Endometrial microvascular endothelial cells (primary cell): Measurements from ENCODE around the gene CPNE2. TPM values are rescaled to one million over a fixed set of nuclear protein-coding genes. Genes with fewer than 3 reads are reported as not detected.

Source experiments
- in situ Hi-C: cut with HindIII; loops from 2 replicates; pipeline ENCODE4 v1.10.0; 2017; ENCODE audit warnings: low sequenced_read_pairs, low pct_unique_long_range_greater_than_20kb; ENCODE audit errors: inconsistent ontology term
- total RNA-seq: library from RNA; depleted of rRNA; stranded (reverse); fragments of >200 nt; gene quantifications from one replicate; pipeline ENCODE4 v1.2.3, GENCODE V29; 2015; ENCODE audit errors: inconsistent ontology term

CPNE2 gene
- total RNA-seq, 1 donor from 2014 or later = 87.9 TPM

DNA sequence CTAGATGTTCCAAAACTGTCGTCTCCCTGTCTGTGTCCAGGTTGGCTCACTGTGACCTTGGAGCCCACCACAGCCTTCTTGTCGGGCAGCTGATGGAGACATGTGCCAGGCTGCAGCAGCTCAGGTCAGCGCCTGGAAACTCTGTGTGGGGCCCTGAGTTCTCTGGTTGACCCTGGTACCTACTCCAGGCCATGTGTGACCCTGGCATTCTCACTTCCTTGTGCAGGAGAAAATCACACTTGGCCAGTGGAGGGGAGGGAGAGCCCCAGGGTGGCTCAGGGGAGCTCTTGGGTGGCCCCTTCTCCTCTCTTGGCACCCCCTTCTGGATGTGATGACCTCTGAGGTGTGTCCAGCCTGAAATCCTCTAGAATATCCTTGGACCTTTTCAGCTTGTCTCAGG is 25.0 kb upstream of the CPNE2 start:
- in situ Hi-C loops = no loop called here

DNA sequence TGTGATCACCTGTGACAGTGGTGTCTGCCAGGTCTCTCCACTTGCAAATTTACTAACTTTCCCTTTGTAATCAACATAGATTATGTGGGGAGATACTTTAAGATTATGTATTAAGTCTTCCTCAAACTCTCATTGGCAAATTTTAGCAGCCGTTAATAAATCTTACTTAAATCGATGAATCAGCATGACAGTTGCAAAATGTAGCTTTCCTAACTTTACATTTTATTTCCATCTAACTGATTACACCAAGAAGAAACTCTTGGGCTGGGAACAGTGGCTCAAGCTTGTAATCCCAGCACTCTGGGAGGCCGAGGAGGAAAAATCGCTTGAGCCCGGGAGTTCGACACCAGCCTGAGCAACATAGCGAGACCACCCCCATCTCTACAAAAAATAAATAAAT is 23.3 kb upstream of the CPNE2 start:
- in situ Hi-C loops = no loop called here

DNA sequence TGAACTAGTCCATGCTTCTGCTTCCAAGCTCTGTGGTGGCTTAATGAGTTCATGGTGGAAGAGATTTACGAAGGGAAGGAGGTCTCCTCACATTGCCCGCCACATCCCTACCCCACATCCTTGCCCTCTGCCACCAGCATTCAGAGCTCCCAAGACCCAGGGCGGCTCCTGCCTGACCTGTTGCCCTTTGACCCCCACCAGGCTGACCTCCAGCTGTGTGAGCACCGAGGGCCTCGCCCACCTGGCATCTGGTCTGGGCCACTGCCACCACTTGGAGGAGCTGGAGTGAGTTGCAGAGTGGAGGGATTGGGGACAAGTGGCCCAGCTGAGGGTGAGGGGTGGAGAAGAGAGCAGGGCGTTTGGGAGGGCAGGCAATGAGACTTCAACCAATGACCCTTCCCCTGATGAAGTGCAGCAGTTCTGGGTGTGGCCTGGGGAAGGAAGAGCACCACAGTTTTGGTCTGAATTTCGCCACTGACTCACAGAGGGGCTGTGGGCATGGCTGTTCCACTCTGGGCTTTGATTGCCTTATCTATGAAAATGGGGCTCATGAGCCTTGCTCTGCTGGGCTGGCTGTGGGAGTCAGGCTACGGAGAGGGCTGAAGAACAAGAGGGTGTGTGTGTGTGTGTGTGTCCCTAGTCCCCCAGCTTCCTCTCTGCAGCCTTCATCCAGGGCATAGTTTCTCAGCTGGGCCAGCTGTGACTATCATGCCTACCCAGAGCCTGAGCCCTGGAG is 22.6 kb upstream of the CPNE2 start:
- in situ Hi-C loops = loop anchor here (10.0 kb wide), 1 partner anchor 95 kb away; no protein-coding TSS in a partner anchor

DNA sequence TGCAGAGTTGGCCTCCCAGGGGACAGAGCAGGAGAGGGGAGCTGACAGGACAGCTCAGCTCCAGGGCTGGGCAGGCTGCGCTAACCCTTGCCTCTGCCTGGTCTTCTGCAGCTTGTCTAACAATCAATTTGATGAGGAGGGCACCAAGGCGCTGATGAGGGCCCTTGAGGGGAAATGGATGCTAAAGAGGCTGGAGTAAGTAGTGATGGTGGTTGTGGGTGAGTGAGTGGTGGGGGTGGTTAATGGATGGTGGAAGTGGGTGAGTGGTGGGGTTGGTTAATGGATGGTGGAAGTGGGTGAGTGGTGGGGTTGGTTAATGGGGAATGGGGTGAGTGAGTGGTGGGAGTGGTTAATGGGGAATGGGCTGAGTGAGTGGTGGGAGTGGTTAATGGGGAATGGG is 22.0 kb upstream of the CPNE2 start:
- in situ Hi-C loops = loop anchor here (10.0 kb wide), 1 partner anchor 94 kb away; no protein-coding TSS in a partner anchor

DNA sequence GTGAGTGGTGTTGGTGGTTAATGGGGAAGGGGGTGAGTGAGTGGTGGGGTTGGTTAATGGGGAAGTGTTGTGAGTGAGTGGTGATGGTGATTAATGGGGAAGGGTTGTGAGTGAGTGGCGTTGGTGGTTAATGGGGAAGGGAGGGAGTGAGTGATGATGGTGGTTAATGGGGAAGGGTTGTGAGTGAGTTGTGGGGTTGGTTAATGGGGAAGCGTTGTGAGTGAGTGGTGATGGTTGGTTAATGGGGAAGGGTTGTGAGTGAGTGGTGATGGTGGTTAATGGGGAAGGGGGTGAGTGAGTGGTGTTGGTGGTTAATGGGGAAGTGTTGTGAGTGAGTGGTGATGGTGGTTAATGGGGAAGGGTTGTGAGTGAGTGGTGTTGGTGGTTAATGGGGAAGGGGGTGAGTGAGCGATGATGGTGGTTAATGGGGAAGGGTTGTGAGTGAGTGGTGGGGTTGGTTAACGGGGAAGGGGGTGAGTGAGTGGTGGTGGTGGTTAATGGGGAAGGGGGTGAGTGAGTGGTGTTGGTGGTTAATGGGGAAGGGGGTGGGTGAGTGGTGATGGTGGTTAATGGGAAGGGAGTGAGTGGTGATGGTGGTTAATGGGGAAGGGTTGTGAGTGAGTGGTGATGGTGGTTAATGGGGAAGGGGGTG is 21.2 kb upstream of the CPNE2 start:
- in situ Hi-C loops = loop anchor here (10.0 kb wide), 1 partner anchor 94 kb away; no protein-coding TSS in a partner anchor

DNA sequence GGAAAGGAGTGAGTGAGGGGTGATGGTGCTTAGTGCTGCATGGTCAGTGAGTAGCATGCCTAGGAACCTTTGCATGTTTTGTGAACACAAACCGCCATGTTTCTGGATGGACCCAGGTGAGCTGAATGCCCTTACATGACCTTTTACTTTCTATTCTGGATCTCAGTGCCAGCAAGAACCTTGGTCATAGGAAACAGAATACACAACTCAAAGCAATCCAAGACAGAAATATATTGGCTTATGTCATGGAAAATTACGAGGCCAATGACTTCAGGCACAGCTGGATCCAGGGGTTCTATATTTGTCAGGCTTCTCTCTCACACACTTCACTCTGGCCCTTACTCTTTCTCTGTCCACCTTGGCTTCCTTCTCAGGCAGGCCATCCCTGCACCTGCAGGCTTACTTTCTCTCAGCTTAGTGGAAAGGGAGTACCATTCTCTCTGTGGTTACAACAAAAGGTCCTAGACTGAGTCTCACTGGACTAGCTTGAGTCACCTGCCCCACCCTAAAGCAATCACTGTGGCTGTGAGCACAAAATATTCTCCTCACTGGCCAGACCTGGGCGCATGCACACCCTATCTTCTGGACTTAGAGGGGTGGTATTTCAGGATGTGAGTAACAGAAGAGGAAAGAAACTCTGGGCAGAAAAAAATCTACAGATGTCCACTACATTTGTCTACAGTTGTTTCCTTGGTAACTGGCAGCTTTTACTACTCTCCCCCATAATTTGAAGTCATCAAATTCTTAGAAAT is 20.4 kb upstream of the CPNE2 start:
- in situ Hi-C loops = loop anchor here (10.0 kb wide), 1 partner anchor 93 kb away; no protein-coding TSS in a partner anchor

DNA sequence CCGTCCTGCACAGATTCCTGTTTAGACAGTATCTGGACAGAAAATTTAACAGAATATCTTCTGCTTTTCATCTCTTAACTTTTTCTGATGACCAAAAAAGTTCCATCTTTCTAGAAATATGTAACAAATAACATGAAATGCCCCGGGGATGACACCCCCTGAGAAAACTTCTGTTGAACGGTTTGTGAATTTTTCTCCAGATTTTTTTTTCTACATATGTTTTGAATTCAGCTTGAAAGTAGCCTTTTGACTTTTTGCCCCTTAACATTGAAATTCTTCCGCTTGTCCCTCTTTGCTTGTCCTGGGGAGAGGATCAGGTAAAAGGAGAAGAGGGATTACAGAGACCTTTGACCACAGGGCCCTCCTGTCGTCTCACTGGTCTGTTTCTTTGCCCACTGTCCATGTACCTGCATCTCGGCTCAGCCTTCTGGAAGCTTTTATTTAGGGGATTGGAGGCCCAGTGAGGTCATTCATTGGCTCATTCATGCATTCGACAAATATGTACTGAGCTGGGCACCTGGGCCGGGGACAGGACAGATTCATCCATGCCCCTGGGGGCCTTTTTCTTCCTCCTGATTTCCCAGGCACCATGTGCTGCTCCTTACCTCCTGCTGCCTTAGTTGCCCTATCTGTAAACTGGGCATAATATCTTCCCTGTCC is 19.6 kb upstream of the CPNE2 start:
- in situ Hi-C loops = loop anchor here (10.0 kb wide), 1 partner anchor 92 kb away; no protein-coding TSS in a partner anchor

DNA sequence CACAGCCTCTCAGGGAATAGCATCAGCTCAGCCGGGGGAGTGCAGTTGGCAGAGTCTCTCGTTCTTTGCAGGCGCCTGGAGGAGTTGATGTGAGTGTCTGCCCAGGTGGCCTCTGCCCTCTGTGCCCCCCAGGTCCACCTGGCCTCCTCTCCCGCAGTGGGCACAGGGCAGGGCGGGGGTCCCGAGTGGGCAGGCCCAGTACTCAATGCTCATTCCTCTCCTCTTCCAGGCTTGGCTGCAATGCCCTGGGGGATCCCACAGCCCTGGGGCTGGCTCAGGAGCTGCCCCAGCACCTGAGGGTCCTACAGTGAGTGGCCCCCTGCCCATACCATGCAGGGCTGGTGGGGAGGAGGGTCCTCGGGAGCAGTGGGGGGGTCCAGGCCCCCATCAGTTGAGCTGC is 14.7 kb upstream of the CPNE2 start:
- in situ Hi-C loops = loop anchor here (10.0 kb wide), 1 partner anchor 87 kb away; no protein-coding TSS in a partner anchor

DNA sequence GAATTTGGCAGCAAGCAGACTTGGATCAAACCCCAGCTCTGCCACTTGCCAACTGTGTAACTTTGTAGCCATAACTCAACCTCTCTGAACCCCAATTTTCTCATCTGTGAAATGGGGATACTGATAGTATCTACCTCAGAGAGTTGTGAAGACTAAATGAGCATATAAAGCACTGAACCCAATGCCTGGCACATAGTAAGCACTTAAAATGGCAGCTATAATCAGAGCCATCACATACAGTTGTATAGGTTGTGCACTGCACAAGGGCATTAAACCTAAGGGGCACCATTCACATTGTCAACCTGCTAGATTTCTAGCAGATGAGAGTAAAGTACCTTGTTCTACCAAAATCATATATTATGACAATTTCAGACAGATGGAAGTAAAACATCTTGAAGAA is 10.6 kb upstream of the CPNE2 start:
- in situ Hi-C loops = no loop called here

DNA sequence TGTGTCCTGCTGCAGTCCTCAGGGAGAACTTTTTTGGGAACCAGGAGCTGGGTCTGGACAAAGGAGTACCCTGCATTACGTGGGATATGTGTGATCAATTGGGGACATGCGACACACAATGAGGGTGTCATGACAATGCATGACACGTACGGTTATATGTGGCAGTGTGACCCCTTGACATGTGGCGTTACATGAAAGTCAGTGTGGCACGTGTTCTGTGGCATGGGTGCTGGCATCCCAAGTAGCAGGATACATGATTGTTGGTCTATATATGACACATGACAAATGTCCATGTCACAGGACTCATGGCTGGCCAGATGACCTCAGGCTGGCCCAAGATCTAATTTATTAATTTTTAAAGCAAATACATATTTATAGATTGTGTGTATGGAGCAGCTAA is 9.7 kb upstream of the CPNE2 start:
- in situ Hi-C loops = no loop called here

DNA sequence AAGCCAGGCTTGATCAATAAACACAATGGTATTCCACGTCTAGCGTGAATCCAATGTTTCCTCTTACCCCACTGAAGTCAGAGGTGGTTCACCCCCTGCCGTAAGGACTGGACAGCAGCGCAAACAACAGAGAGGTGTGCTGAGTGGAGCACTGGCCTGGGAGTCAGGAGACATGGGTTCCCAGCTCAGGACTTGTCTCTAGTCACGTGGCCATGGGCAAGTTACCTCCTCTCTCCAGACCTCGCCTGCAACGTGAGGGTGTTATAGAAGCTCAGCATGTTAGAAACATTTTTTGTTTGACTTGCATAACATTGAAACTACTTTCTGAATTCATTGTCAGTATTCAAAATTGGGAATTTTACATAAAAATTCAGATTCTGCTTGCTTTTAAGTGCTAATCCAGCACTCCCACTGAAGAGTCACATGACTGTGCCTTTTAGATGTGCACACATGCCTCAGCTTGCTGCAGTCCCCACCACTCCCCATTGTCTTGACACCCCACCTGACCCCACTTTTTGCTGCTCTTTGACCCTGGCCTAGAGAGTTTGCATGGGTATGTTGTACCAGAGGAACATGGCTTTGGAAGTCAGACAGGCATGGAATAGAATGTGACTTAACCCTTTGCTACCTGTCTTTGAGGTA is 8.8 kb upstream of the CPNE2 start:
- in situ Hi-C loops = no loop called here

DNA sequence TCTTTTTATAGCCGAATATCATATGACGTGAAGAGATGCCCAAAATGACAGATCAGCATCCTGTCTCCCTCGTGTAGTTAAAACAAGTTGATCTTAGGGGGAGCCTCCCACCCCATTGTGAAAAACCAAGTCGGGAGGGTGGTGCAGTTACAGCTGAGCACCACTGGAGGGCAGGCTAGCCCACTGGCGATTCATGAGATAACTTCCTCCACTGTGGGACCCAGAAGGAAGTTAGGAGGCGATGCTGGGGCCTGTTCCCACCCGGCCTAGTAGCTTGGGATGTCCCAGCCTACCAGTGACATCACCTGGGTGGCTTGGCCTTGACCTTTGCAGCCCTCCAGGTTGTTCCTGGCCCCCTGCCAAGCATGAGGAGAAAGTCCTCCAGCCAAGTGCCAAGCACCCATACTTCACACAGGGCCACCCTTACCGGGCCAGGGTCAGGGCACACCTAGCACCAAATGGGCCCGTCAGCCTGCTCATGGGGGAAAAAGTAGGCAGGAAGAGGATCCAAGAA is 8.1 kb upstream of the CPNE2 start:
- in situ Hi-C loops = no loop called here

DNA sequence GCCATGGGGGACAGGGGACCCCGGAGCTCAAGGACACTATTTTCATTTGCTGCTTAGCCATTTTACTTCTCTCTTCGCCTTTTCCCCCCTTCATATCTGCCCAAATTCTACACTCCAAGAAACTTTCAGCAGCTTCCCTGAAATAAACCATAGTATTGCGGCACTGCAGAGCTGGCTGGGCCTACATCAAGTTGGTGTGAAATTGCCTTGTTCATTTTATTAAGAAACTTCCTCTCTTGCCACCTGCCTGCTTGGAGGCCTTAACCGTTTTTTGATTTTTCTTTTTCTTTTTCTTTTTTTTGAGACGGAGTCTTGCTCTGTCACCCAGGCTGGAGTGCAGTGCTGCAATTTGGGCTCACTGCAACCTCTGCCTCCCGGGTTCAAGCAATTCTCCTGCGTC is 7.4 kb upstream of the CPNE2 start:
- in situ Hi-C loops = no loop called here

DNA sequence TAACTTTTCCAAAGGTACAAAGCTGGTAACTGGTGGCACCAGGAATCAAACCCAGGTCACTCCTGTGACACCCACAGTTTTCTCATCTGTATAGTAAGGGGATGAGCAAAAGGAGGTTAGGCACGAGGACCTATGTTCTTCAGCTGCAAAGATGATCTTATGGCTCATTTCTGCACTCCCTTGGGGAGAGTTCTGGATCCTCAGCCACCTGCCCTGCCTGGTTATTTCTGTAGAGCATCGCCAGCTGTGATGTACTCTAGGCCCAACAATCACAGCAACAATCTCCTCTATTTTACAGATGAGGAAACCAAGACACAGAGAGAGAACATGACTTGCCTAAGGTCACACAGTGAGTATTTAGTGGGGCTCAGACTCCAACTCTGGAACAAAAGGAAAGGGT is 5.4 kb upstream of the CPNE2 start:
- in situ Hi-C loops = no loop called here

DNA sequence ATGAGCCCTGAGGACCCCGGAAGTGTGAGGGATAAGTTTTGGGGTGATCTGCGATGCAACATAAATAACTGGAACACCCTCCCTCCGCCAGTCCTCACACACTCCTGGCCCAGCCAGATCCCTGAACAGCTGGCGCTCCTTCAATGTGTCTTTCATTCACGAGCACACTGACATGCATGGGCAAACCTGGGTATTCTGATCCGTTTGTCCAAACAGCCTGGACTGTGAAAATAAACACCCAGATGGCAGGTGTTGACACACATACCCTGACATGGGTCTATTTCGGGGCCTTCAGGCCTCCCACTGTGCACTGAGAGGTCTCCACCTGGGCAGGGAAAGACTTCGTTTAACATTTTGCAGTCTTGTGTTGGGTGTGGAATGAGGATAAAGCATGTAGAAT is 3.0 kb upstream of the CPNE2 start:
- in situ Hi-C loops = no loop called here

DNA sequence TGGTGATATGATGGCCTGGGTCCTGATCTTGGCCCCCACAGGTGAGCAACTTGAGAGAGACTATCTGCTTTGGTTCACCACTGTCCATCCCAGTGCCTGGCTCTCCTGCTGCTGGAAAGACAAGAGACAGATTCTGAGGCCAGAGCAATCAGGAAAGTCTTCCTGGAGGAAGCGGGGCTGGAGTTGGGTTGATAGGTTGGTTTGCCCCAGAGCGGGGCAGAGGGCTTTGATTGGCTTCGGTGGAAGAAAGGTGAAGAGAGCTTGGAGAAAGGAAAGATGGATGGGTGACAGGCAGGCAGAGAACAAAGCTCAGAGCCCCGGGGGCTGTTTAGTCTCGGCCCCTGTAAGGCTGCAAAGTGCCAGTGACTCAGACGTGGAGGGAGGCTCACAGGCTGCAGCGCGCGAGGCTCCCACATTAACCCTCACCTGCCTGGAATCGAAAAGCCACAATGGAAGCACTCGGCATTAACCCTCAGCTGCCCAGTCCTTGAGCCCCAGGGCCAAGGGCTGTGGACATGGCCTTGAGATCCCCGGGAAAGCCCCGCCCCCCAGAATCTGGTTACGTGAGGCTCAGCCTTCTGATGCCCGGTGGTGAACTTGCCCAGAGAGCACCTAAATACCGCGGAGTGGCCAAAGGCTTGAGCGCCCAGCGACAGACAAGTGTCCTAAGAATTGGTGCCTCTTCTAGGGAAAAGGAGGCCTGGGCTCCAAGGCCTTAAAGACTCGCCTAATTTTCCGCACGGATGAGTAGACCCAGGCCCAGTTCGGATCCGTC is 996 bp upstream of the CPNE2 start:
- in situ Hi-C loops = no loop called here

DNA sequence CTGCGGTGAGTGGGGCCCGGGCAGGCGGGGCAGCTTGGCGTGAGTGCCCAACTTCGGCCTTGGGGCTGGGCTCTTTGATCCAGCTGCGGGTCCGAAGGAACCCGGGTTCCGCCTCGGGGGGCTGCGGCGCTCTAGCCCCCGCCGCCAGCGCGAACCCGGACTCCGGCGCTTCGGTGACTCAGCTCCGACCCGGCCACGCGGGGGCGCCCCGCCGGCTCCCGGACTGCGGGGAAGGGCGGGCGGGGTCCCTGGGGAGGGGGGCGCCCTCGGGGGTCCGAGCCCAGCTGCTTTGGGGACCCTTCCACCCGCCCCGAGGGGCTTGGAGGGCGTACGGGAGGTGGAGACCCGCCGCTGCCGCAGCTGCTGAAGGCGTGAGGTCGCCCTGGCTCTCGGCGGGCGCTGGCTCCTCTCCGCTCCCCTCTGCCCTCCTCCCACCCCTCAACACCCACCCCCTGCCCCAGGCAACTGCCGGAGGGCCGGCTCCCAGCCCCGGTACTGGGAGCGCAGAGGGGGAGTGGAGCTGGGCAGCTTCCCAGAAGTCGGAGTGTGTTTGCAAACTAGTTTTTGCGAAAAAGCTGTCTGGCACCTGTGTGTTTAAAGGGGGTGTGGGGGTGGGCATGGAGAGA is 516 bp downstream of the CPNE2 start:
- in situ Hi-C loops = no loop called here
